ENCODE data around the gene TEX2.
"Not testable (repeated sequence)": the region's sequence is repeated elsewhere in the genome, so short reads cannot be mapped to it uniquely, and the experiment has no call there.

Gene TEX2

DNA sequence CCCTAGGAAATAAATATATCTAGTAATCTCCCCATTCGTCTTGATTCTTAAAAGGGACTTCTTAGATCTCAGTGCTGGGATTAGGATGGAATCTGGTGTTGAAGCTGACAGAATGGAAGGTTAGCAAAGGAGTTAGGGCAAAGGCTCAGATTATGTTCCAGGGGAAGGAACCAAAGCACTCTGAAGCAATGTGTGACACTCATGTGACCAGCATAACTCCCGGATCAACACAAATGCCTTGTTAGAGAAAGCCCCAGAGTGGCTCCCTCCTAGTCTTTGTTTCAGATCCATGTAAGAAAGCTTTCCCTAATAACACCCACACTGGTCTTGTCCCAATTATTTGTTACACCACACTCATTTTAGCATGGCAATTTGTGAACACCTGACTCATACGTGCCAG lies 70.5 kb downstream of the TEX2 start:
- H3K4me3 ChIP-seq (replicated peaks; ENCODE audit: low read depth, low read length) = no peak overlapping the region
- TF ChIP-seq, protein P1, sequence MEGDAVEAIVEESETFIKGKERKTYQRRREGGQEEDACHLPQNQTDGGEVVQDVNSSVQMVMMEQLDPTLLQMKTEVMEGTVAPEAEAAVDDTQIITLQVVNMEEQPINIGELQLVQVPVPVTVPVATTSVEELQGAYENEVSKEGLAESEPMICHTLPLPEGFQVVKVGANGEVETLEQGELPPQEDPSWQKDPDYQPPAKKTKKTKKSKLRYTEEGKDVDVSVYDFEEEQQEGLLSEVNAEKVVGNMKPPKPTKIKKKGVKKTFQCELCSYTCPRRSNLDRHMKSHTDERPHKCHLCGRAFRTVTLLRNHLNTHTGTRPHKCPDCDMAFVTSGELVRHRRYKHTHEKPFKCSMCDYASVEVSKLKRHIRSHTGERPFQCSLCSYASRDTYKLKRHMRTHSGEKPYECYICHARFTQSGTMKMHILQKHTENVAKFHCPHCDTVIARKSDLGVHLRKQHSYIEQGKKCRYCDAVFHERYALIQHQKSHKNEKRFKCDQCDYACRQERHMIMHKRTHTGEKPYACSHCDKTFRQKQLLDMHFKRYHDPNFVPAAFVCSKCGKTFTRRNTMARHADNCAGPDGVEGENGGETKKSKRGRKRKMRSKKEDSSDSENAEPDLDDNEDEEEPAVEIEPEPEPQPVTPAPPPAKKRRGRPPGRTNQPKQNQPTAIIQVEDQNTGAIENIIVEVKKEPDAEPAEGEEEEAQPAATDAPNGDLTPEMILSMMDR (IDR thresholded peaks at IDR 0.05; ENCODE audit: low read length, missing control alignments) = no peak
- no peak for DNase-seq (ENCODE audit: low read depth)

DNA sequence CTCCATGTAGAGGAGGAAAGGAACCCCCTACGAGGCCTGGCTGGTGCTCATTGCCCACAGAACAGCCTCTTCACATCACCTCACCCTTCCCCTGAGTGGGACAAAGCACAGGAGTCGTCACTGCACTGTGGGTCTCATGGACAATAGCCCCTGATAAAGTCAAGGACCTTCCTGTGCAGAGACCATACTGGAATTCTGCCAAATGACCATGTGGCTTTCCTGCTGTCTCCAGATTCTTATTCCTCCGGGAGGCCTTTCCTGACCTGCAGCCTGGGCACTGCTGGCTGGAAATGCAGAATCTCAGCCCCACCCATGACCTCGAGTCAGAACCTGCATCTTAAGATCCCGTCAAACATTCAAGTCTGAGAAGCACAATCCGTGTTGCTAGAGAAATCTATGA lies 72.6 kb downstream of the TEX2 start:
- H3K4me3 ChIP-seq (replicated peaks; ENCODE audit: low read depth, low read length) = no peak overlapping the region
- TF ChIP-seq, protein P1 (IDR thresholded peaks at IDR 0.05; ENCODE audit: low read length, missing control alignments) = no peak
- DNase-seq (ENCODE audit: low read depth) = no peak

DNA sequence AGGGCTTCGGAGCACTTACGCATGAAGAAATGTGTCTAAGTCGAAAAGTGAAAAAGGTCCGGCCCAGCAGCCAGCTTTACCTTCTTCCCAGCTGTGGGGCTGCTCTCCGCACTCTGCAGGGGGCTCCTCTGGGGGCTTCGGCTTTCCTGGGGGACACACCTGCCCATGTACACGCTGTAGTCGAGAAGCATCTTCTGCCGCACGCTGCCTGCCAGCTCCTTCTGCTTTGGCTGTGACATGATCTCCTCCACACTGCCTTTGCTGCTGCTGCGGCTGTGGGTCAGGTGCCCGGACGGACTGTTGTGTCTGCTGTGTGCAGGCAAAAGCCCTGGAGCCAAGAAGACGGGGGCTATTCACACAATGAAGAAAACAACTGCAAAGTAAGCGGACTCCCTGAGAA lies 75.0 kb downstream of the TEX2 start:
- TF ChIP-seq, protein P1 (IDR thresholded peaks at IDR 0.05; ENCODE audit: low read length, missing control alignments) = no peak
- DNase-seq (ENCODE audit: low read depth) = no peak
- no peak overlapping the region for H3K4me3 ChIP-seq (replicated peaks; ENCODE audit: low read depth, low read length)

DNA sequence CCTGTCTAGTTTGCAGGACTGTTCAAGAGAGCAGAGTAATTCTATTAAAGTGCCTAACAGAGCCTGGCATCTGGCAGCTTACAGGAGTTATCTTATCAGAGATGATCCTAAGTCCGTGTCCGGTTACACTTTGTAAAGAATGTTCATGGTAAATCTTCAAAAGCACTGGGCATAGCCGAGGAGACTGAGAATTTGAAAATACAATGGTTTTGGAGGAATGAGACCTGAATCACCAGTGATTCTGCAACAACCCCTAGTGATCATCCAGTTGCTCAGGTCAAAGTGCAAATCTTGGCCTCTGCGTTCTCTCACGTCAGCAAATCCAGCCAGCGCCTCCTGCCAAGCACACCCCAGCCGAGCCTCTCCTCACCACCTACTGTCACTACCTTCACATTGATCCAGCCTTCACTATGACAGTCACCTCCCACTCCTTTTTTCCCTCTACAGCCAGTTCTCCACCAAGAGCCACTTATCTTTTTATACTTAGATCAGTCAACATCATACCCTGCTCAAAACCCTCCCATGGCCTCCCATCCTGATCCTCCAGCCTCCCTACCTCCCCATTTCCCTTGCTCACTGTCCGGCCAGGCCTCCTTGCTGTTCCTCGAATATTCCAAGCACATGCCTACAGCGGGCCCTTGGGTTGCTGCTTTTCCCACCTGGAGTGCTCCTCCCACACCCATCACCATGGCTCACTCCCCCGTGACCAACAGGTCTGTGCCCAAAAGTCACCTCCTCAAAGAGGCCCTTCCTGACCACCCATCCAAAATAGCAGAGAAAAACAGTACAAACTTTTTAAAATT lies 75.8 kb downstream of the TEX2 start:
- DNase-seq (ENCODE audit: low read depth) = no peak
- TF ChIP-seq, protein P1 (IDR thresholded peaks at IDR 0.05; ENCODE audit: low read length, missing control alignments) = no peak

DNA sequence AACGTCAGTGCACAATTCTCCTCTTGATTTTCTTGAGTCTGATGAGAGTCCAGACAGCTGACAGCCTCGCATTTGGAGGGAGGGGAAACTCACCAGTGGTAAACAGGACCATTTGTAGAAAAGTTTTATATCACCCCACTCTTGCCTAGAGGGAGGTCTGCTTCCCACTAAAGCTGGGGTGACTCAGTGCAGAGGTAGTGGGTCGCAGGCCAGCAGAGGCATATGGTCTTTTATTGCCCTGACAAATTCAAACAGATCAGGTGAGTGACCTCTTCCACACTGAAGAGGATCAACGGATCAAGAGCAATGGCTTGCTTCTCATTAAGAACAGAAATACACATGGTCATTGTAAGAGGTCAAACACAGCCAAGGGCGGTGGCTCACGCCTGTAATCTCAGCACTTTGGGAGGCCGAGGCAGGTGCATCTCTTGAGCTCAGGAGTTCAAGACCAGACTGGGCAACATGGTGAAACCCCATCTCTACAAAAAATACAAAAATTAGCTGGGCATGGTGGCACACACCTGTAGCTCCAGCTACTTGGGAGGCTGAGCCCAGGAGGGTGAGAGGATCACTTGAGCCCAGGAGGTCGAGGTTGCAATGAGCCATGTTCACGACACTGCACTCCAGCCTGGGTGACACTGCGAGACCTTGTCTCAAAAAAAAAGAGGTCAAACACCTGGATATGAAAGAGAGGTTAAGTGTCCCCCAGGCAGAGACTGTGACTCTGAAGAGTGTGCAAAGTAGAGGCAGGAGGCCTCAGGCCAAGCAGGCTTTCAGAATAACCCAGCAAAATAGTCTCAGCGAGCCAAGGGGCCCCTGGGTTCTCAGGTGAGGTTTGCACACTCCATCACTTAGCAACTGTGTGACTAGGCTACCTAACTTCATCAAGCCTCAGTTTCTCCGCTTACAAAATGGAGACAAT lies 76.6 kb downstream of the TEX2 start:
- DNase-seq (ENCODE audit: low read depth) = no peak
- TF ChIP-seq, protein P1 (IDR thresholded peaks at IDR 0.05; ENCODE audit: low read length, missing control alignments) = no peak
- H3K4me3 ChIP-seq (replicated peaks; ENCODE audit: low read depth, low read length) = no peak overlapping the region

More for the DNA sequence above, 75.8 kb downstream of the TEX2 start:
- H3K4me3 ChIP-seq (replicated peaks; ENCODE audit: low read depth, low read length) = no peak overlapping the region

DNA sequence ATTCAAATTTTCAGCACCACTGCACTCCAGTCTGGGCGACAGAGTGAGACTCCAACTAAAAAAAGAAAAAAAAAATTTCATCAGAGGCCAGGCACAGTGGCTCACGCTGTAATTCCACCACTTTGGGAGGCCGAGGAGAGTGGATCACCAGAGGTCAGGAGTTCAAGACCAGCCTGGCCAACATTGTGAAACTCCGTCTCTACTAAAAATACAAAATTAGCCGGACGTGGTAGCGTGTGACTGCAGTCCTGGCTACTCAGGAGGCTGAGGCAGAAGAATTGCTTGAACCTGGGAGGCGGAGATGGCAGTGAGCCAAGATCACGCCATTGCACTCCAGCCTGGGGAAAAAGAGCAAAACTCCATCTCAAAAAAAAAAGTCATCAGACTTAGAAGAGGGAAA lies 77.5 kb downstream of the TEX2 start:
- DNase-seq (ENCODE audit: low read depth); H3K4me3 ChIP-seq (replicated peaks; ENCODE audit: low read depth, low read length): not testable (repeated sequence)

DNA sequence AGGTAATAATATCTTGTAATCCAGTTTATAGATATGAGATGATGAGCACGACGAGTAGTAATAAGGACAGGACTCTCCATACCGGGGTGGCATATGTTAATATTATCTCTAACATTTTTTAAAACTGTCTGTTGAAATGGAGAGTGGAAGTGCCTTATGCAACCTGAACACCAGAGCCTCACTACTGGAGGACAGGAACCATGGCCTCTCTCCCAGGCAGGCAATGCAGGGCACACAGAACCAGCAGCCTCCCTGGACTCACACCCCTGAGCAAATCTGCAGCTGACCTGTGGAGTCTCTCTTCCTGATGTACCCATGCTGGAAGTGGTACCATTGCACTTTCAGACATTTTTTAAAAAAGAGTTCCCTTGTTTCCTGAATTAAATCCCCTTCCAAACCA lies 78.0 kb downstream of the TEX2 start:
- TF ChIP-seq, protein P1 (IDR thresholded peaks at IDR 0.05; ENCODE audit: low read length, missing control alignments) = no peak
- DNase-seq (ENCODE audit: low read depth) = no peak

More for the DNA sequence above, 78.0 kb downstream of the TEX2 start:
- H3K4me3 ChIP-seq (replicated peaks; ENCODE audit: low read depth, low read length) = no peak overlapping the region
